HG02938 (cell line): ENCODE results near the gene METTL8.
"Not testable (repeated sequence)": the region's sequence is repeated elsewhere in the genome, so short reads cannot be mapped to it uniquely, and the experiment has no call there.

Source experiments
- ATAC-seq: cut with Tn5 transposase; IDR thresholded peaks from one replicate; pipeline ENCODE4 v1.9.1; 2021; ENCODE audit warnings: mild to moderate bottlenecking, moderate library complexity; ENCODE audit not compliant: unreplicated experiment

Gene METTL8

GRCh38 chr2:171430516-171431410, 3.0 kb downstream of the METTL8 start:
- ATAC-seq, result no peak

- ATAC-seq, result not testable (repeated sequence)
These were observed 10.9 kb downstream of the METTL8 start for GRCh38 chr2:171422710-171423495.

GRCh38 chr2:171420728-171421563, 12.8 kb downstream of the METTL8 start:
- no peak for ATAC-seq

GRCh38 chr2:171419333-171419732, 14.5 kb downstream of the METTL8 start:
- no peak for ATAC-seq

- ATAC-seq, result peak; percentile 91
These were observed 17.5 kb downstream of the METTL8 start for GRCh38 chr2:171416009-171416926.

- not testable (repeated sequence) for ATAC-seq
These were observed 19.1 kb downstream of the METTL8 start for GRCh38 chr2:171414645-171415044.

- ATAC-seq, result no peak
These were observed 21.1 kb downstream of the METTL8 start for GRCh38 chr2:171412571-171413175.

- no peak for ATAC-seq
These were observed 21.9 kb downstream of the METTL8 start for GRCh38 chr2:171411791-171412483.

GRCh38 chr2:171411214-171411613, 22.6 kb downstream of the METTL8 start:
- no peak for ATAC-seq

GRCh38 chr2:171410624-171411023, 23.2 kb downstream of the METTL8 start:
- ATAC-seq, result no peak

GRCh38 chr2:171410101-171410500, 23.7 kb downstream of the METTL8 start:
- ATAC-seq, result no peak

- no peak for ATAC-seq
These were observed 24.3 kb downstream of the METTL8 start for GRCh38 chr2:171409436-171409971.

- ATAC-seq, result no peak
These were observed 26.1 kb downstream of the METTL8 start for GRCh38 chr2:171407676-171408044.

- peak; percentile 67 for ATAC-seq
These were observed 26.6 kb downstream of the METTL8 start for GRCh38 chr2:171407030-171407675.

GRCh38 chr2:171406044-171406443, 27.7 kb downstream of the METTL8 start:
- ATAC-seq, result peak; percentile 46

- ATAC-seq, result no peak
These were observed 28.2 kb downstream of the METTL8 start for GRCh38 chr2:171405546-171405945.

GRCh38 chr2:171404719-171405118, 29.1 kb downstream of the METTL8 start:
- no peak for ATAC-seq

GRCh38 chr2:171404261-171404660, 29.5 kb downstream of the METTL8 start:
- ATAC-seq, result no peak
